NCI-H2227 (cell line): ENCODE measurements around the gene CLMN.
"Not testable (repeated sequence)": the region's sequence is repeated elsewhere in the genome, so short reads cannot be mapped to it uniquely, and the experiment has no call there.

Experiments used
- DNase-seq: peaks from one replicate; lab custom pipeline; 2025; ENCODE audit not compliant: unreplicated experiment; lab: John Stamatoyannopoulos, UW

CLMN gene

DNA sequence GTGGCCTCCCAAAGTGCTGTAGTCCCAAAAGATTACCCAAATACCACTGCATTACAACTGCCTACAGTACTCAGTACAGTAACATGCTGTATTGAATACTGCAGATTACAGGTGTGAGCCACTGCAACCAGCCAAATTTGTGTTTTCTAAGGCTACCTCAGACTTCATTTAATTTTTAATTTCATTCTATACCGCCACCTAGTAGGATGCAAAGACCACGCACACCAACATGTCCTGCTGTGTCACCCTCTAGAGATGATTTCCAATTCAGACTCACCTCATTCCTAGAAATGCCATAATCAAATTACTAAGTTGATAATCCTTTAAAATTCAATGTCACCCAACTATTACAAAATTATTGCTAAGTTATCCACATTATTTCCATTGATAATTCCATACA, 177.5 kb downstream of the CLMN start:
- no peak for DNase-seq

DNA sequence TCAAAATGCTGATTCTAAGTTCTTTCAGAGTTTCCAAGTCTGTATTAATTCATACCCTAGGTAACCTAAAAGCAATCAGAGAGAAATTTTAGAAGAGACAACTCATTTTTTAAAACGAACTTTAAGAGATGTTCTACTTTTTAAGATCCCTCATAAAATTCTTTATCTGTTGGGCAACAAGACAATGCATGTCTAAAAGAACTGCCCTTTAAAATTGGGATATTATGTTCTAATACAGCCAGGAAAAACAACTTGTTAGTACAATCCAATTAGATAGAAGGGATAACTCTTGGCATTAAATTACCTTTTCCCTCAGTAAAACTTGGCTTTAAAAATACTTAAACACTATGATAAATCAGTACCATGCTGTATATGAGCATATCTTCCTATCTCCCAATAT, 178.0 kb downstream of the CLMN start:
- DNase-seq, result no peak

DNA sequence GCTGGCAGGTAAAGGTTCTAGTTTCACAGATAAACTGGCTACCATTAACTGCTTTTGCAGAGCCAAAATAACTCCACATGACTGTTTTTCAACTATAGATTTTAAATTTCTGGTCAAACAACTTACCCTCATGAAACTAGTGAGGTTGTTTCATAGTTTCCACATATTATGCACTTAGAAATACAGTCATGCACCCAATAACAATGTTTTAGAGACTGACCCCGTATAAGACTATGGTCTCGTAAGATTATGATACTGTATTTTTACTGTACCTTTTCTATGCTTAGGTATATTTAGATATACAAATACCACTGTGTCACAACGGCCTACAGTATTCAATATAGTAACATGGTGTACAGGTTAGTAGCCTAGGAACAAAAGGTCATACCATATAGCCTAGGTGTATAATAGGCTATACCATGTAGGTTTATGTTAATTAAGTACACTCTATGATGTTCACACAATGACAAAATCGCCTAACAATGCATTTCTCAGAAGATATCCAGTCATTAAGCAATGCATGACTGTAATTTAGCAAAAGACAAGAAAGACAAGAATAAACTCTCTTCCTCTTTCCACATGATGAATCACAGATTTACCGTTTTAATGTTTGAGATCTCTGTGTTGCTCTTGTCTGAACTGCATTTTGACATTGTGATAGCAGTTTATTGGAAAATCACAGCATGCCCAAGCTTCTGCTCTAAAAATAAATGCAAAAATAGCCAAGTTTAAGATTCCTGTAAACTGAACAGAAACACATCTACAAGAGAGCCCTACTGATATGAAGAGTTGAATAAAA, 179.4 kb downstream of the CLMN start:
- DNase-seq, result no peak

DNA sequence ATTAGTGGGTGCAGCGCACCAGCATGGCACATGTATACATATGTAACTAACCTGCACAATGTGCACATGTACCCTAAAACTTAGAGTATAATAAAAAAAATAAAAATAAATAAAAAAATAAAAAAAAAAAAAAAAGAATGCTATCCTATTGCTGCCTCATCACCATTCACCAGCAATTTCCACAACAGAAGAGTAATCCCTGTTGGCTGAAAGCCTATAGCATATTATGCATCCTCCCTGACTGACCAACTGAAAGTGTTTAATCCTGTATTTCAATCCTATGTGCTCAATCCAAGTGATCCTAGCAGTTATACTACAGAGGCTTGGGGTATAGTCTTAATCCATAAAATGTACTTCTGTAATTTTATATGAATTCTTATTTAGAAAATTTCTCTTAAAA, 180.8 kb downstream of the CLMN start:
- DNase-seq, result no peak

DNA sequence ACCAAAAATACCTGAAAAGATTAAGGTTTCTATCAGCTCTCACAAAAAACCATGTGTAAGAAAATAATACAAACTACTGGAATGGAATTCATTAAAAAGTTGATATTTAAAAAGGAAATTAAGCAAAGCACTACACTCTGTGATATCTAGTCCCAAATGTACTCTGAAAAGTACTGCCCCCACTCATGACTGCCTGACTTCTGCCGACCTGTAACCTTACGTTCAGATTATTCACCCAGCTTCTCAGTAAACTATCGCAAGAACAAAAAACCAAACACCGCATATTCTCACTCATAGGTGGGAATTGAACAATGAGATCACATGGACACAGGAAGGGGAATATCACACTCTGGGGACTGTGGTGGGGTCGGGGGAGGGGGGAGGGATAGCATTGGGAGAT, 181.3 kb downstream of the CLMN start:
- DNase-seq, result not testable (repeated sequence)

DNA sequence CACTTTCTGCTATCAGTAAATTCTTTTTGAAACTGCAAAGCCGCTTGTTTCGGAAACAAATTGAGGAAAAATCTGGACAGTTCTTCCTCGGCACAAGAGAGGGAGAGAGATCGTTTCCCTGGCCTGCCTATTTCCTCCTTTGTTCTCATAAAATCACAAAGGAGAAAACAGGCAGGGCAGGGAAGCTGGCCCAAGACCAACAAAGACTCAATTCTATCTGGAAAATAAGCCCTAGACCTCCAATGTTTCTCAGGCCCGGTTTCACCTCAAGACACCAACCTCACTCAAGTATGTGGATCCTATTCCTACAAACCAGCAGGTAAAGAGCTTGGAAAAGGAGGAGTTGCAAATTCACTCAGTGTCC, 181.9 kb downstream of the CLMN start:
- DNase-seq, result no peak

DNA sequence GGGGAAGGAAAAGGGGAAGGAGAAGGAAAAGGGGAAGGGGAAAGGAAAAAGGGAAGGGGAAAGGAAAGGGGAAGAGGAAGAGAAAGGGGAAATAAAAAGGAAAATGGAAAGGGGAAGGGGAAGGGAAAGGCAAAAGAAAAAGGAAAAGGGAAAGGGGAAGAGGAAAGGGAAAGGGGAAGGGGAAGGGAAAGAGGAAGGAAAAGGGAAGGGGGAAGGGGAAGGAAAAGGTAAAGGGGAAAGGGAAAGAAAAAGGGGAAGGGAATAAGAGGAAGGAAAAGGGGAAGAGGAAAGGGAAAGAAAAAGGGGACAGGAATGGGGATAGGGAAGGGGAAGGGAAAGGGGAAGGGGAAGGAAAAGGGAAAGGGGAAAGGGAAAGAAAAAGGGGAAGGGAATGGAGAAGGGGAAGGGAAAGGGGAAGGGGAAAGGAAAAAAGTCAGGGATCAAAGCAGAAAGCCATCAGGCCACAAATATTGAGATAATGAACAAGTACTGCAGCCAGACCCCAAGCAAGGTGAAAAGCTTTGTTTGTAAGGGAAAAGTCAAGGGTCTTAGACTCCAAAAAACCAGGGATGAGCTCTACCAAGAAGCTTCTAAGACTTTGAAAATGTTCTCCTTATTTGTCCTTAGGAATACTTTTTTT, 182.4 kb downstream of the CLMN start:
- DNase-seq, result no peak

DNA sequence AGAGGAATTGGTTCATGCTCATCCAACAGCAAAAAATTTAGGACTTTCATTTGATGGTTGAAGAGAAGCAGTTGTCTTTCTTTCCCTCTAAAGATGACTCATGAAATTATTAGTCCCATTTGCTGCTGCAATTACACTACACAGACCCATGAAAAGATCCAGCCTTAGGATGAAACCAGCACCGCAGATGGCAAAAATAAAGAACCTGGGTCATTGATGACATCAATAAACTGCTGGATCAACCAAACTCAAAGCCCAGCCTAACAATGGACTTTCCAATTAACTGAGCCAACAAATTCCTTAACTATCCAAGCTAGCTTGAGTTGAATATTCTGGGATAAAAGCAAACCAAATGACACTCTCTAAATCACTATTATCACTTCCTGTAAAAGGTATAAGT, 183.1 kb downstream of the CLMN start:
- DNase-seq, result no peak

DNA sequence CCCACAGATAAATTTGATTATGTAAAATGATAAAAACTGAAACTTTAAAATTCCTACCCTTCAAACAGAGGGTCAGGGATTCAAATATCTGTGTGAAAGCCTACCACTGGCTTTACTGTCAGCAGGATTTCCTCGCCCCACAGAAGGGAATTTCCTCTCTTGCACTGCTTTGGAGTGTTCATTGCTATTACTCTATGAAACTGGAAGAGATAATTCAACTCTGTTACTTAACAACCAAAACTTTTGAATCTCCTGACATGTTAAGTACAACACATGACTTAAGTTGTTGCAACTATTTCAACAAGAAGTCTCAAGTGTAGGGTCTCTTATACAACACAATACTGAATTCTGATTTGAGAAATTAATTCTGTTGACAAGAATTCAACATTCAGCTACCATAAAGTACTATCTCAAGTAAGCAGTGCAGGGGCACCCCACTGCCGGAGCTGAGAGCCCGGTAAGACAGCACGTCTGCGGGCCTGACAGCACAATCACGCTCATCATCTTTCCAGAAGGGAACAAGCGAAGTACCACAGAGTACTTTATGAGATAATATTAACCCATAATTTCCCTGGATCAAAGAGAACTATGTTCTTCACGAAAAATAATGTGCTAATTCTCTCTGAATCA, 185.3 kb downstream of the CLMN start:
- DNase-seq, result no peak

DNA sequence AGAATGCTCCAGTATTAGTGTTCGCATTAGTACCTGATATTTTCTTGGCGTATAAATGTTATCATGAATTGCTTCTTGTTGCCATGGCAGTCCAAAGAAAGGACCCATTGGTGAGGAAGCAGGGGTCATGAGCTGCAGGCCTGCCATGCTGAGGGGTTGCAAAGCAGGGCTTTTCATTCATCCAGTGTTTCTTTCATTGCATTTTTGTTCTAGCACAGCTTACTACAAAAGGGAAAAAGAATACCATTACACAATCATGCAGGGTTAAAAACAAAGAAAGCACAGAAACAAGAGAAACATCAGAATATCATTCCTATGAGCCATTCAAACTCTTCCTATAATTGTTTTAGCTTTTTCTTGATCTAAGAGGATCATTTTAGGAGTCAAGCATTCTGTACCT, 186.4 kb downstream of the CLMN start:
- DNase-seq, result no peak

DNA sequence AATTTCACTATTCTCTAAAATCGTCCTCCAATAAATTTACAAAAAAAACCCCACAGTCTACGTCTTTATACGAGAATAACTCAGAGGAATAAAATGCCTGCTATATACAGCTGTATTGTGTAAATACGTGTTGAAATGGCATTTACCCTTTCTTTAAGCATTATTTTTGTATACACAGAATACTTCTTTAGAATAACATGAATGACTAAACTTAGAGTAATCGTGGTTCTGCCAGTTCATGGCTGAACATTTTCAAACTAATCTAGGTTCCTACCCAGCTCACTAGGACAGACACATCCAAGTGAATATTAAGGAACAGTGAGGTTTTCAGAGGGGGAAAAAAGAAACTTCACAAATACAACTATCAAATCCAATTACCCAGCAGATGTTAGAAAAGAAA, 186.9 kb downstream of the CLMN start:
- DNase-seq, result no peak
